HepG2 (cell line): ENCODE data around the gene KAZN. TPM values are rescaled to one million over a fixed set of nuclear protein-coding genes. Genes with fewer than 3 reads are reported as not detected.

ENCODE experiments used
- ATAC-seq: fragments of 200-7000 bp; cut with Tn5 transposase; 3 replicates; pipeline ENCODE4 v1.9.1; 2020; ENCODE audit warnings: mild to moderate bottlenecking, moderate library complexity
- BruUV-seq: library from RNA; stranded (reverse); fragments of 400-500 nt; replicated peaks from 2 replicates; lab custom pipeline; 2021; lab: Mats Ljungman, UMichigan
- CTCF ChIA-PET: fragments of 300-600 bp; formaldehyde crosslinking; extraction: SDS; loops from one replicate; lab custom pipeline; 2021; ENCODE audit warnings: low total read pairs, inconsistent platforms, low intra/inter-chr PET ratio; lab: Yijun Ruan, JAX
- POLR2A ChIA-PET: fragments of 350-600 bp; sonication (Branson Sonifier 250); formaldehyde crosslinking; loops from one replicate; lab custom pipeline; 2020; ENCODE audit warnings: antibody characterized with exemption, inconsistent platforms; lab: Yijun Ruan, JAX
- DNase-seq: peaks from one replicate; pipeline ENCODE4 v3.0.0-alpha.2; 2015; ENCODE audit warnings: low spot score
- FAIRE-seq: peaks from 3 replicates; lab custom pipeline; 2011; peaks lifted over from hg19 to GRCh38; lab: Jason Lieb, UNC
- H2AFZ ChIP-seq: one replicate; pipeline ENCODE4 v1.6.1; 2011; ENCODE audit warnings: low read length, inconsistent platforms
- H3K27ac ChIP-seq: fragments of 300-600 bp; 3 replicates; pipeline ENCODE4 v1.8.0; 2011; ENCODE audit warnings: mixed run types, mild to moderate bottlenecking, mixed read lengths, low read length, inconsistent platforms; ENCODE audit not compliant: insufficient read depth; ENCODE audit errors: extremely low read length
- H3K27me3 ChIP-seq, 2 experiments: fragments of 200-600 bp in 1 of 2; 2 replicates in 1 of 2; 3 replicates in 1 of 2; pipeline versions ENCODE4 v1.6.0 to v1.8.0; 2011; ENCODE audit warnings: low read length in 2 of 2, mild to moderate bottlenecking in 2 of 2, moderate library complexity in 2 of 2, inconsistent platforms in 1 of 2; ENCODE audit not compliant: insufficient read depth in 2 of 2, control insufficient read depth in 1 of 2
- H3K36me3 ChIP-seq, 2 experiments: fragments of 200-600 bp in 1 of 2; replicated peaks in 1 of 2; 2 replicates in 1 of 2; 3 replicates in 1 of 2; pipeline versions ENCODE4 v1.5.1 to v1.8.0; 2011; ENCODE audit warnings: low read length in 2 of 2, inconsistent platforms in 1 of 2; ENCODE audit not compliant: insufficient read depth in 2 of 2, control insufficient read depth in 1 of 2
- H3K4me1 ChIP-seq: 2 replicates; pipeline ENCODE4 v1.5.1; 2012; ENCODE audit warnings: low read length, inconsistent platforms; ENCODE audit not compliant: insufficient read depth
- H3K4me2 ChIP-seq: 2 replicates; pipeline ENCODE4 v1.6.0; 2011; ENCODE audit warnings: low read depth, low read length, inconsistent platforms
- H3K4me3 ChIP-seq, 3 experiments: fragments of 200-600 bp in 1 of 3; sonication (generic), shearing (Covaris generic) in 1 of 3; replicated peaks in 1 of 3; 2 replicates each; pipeline ENCODE4 v1.5.1; 2011 to 2016; ENCODE audit warnings: low read length in 3 of 3, inconsistent platforms in 2 of 3, low read depth in 2 of 3, mild to moderate bottlenecking in 2 of 3, control low read depth in 1 of 3, mixed read lengths in 1 of 3; ENCODE audit not compliant: insufficient read depth in 1 of 3
- H3K79me2 ChIP-seq: one replicate; pipeline ENCODE4 v1.6.1; 2011; ENCODE audit warnings: low read length, inconsistent platforms; ENCODE audit not compliant: insufficient read depth
- H3K9ac ChIP-seq: 2 replicates; pipeline ENCODE4 v1.6.0; 2011; ENCODE audit warnings: mild to moderate bottlenecking, low read depth, low read length, inconsistent platforms; ENCODE audit not compliant: insufficient read depth
- H3K9me3 ChIP-seq: 2 replicates; pipeline ENCODE4 v1.5.1; 2012; ENCODE audit warnings: mild to moderate bottlenecking, low read length
- H4K20me1 ChIP-seq: 2 replicates; pipeline ENCODE4 v1.6.0; 2011; ENCODE audit warnings: inconsistent platforms, mild to moderate bottlenecking, low read length, moderate library complexity; ENCODE audit not compliant: insufficient read depth
- CBFB ChIP-seq: sonication (generic); formaldehyde crosslinking; IDR thresholded peaks from 2 replicates; pipeline ENCODE4 v1.4.0; 2020; ENCODE audit warnings: missing genetic modification reagents
- GATAD2A ChIP-seq: IDR thresholded peaks from 2 replicates; pipeline ENCODE4 v1.6.1; 2016
- GPBP1L1 ChIP-seq: sonication (generic); formaldehyde crosslinking; IDR thresholded peaks from 2 replicates; pipeline ENCODE4 v1.5.0; 2020; ENCODE audit warnings: mild to moderate bottlenecking, missing genetic modification reagents
- NR1H2 ChIP-seq: sonication (generic); formaldehyde crosslinking; IDR thresholded peaks from 2 replicates; pipeline ENCODE4 v1.8.1; 2022; ENCODE audit warnings: low read depth, missing genetic modification reagents, borderline replicate concordance
- RFX1 ChIP-seq: fragments of 450-650 bp; IDR thresholded peaks from 2 replicates; pipeline ENCODE4 v1.6.1; 2017
- SOX5 ChIP-seq: IDR thresholded peaks from 2 replicates; pipeline ENCODE4 v1.6.1; 2016; ENCODE audit warnings: borderline replicate concordance
- TRIM22 ChIP-seq: fragments of 450-650 bp; IDR thresholded peaks from 2 replicates; pipeline ENCODE4 v1.6.1; 2017
- ZFYVE20 ChIP-seq: sonication (generic); formaldehyde crosslinking; IDR thresholded peaks from 2 replicates; pipeline ENCODE4 v1.8.0; 2023; ENCODE audit warnings: low read depth, mild to moderate bottlenecking, moderate library complexity, missing genetic modification reagents, borderline replicate concordance
- ZNF335 ChIP-seq: sonication (generic); formaldehyde crosslinking; IDR thresholded peaks from 2 replicates; pipeline ENCODE4 v1.4.0; 2020; ENCODE audit warnings: missing genetic modification reagents
- ZNF44 ChIP-seq: sonication (generic); formaldehyde crosslinking; IDR thresholded peaks from 2 replicates; pipeline ENCODE4 v1.5.1; 2020; ENCODE audit warnings: mild to moderate bottlenecking, missing genetic modification reagents
- ZNF512 ChIP-seq: sonication (generic); formaldehyde crosslinking; IDR thresholded peaks from 2 replicates; pipeline ENCODE4 v1.4.0; 2020; ENCODE audit warnings: mild to moderate bottlenecking, missing genetic modification reagents
- ZNF530 ChIP-seq: sonication (generic); formaldehyde crosslinking; IDR thresholded peaks from 2 replicates; pipeline ENCODE4 v1.5.0; 2020; ENCODE audit warnings: low read depth, mild to moderate bottlenecking, missing genetic modification reagents
- WGBS: methylation state at CpG from one replicate; pipeline ENCODE4 v1.1.6; 2017; ENCODE audit warnings: low lambda C conversion rate; 5-methylcytosine and 5-hydroxymethylcytosine counted together
- in situ Hi-C: cut with HindIII; loops from 2 replicates; pipeline ENCODE4 v1.10.0; 2017; ENCODE audit warnings: low pct_unique_long_range_greater_than_20kb; ENCODE audit not compliant: extremely low pct_ligation_motif_present
- intact Hi-C: fragments of 100-400 bp; cut with micrococcal nuclease; formaldehyde crosslinking; loops from one replicate; pipeline ENCODE4 v1.10.0; 2022; ENCODE audit not compliant: unreplicated experiment
- polyA plus RNA-seq, 8 experiments: library from polyadenylated mRNA; depleted of rRNA in 3 of 8; stranded (reverse) in 7 of 8; unstranded in 1 of 8; fragments of >200 nt; fragmentation: Illumina TruSeq in 4 of 8; extraction: Trizol in 4 of 8; gene quantifications; 2 replicates each; pipeline versions ENCODE4 v1.2.1 to v1.2.3, GENCODE V29; 2011 to 2016; ENCODE audit warnings: low read depth in 4 of 8, missing spikeins in 1 of 8, mixed read lengths in 1 of 8; ENCODE audit not compliant: insufficient read depth in 1 of 8
- total RNA-seq, 5 experiments: library from RNA; depleted of rRNA; stranded (reverse); fragments of >200 nt; fragmentation: Illumina TruSeq; extraction: Trizol; gene quantifications; 2 replicates each; pipeline ENCODE4 v1.2.3, GENCODE V29; 2016; ENCODE audit warnings: low read depth in 1 of 5
- TF ChIP-seq, protein P1 (sequence below): sonication (generic); formaldehyde crosslinking; IDR thresholded peaks from 2 replicates; pipeline ENCODE4 v1.9.0; 2021; ENCODE audit warnings: missing genetic modification reagents, mild to moderate bottlenecking, borderline replicate concordance

KAZN gene
- total and polyA plus RNA-seq, 2 of the 13 experiments (the other 11 are each of a cell fraction or from before 2014, with no cell fraction given): 10.4 to 13.5 TPM

GRCh38 chr1:14689996-14690615, 91.6 kb downstream of the KAZN start (continued):
- TF ChIP-seq NR1H2 (no peak), TRIM22 (no peak), SOX5 (no peak), ZFYVE20 (CRISPR knock-in tag) (no peak), CBFB (no peak), GATAD2A (no peak), ZNF44 (CRISPR knock-in tag) (no peak), ZNF530 (CRISPR knock-in tag) (no peak), ZNF335 (CRISPR knock-in tag) (no peak), GPBP1L1 (CRISPR knock-in tag) (no peak)

DNA sequence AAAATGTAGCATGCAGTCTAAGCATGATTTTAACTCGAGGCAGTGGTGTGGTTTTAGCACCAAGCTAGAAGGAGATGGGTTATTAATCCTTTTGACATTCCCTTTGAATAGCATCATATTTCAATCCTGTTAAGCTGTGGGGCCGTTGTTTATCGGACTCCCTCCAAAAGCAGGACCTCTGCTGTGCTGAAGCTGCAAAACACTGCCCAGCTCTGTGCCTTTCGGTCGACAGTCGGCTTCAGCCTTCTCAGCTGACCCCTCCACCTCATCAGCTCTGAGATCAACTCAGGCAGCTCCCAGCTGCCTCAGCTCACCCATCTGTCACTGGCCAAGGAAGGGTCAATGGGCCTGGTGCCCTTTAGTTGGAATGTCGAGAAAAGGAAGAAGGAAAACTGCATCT, 95.5 kb downstream of the KAZN start:
- WGBS: 0% methylated on average over 5 of the region's 7 CpGs
- H4K20me1 ChIP-seq: no peaks in the 10 kb centered on the region
- no peak overlapping the region for H3K27ac ChIP-seq
- no peaks in the 10 kb centered on the region for H3K4me1 ChIP-seq
- no peak overlapping the region for H3K4me3 ChIP-seq
- intact Hi-C loops: no loop called here
- H3K79me2 ChIP-seq: no peaks in the 10 kb centered on the region
- no peaks in the 10 kb centered on the region for H3K36me3 ChIP-seq
- BruUV-seq: no TSS peak
- no peak overlapping the region for H3K9ac ChIP-seq
- no peak for ATAC-seq
- H3K9me3 ChIP-seq: no peaks in the 10 kb centered on the region
- H3K4me2 ChIP-seq: no peak overlapping the region
- TF ChIP-seq, protein P1, sequence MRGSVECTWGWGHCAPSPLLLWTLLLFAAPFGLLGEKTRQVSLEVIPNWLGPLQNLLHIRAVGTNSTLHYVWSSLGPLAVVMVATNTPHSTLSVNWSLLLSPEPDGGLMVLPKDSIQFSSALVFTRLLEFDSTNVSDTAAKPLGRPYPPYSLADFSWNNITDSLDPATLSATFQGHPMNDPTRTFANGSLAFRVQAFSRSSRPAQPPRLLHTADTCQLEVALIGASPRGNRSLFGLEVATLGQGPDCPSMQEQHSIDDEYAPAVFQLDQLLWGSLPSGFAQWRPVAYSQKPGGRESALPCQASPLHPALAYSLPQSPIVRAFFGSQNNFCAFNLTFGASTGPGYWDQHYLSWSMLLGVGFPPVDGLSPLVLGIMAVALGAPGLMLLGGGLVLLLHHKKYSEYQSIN (CRISPR knock-in tag): no peak
- TF ChIP-seq RFX1: no peak
- no peak for TF ChIP-seq ZNF512 (CRISPR knock-in tag)
- peaks cover 3 to 63% of the 10 kb centered on the region in 2 experiments; a peak in 4 of 5 replicates for H3K27me3 ChIP-seq
- DNase-seq: no peak
- H2AFZ ChIP-seq: no peak overlapping the region
- in situ Hi-C loops: no loop called here
- ChIA-PET POLR2A (no interaction called here), CTCF (no interaction called here)
- FAIRE-seq: no peak
